Esophagus muscularis mucosa (tissue), 4 donors: Measurements from ENCODE around the gene PELI2. TPM values are rescaled to one million over a fixed set of nuclear protein-coding genes. Genes with fewer than 3 reads are reported as not detected.

ENCODE experiments used
- DNase-seq: peaks from one replicate; pipeline ENCODE4 v3.0.0-alpha.2; 2017; ENCODE audit errors: extremely low spot score
- H3K27ac ChIP-seq, 4 donors: fragments of 200-600 bp; sonication (generic); replicated peaks in 1 of 4; 1 replicate in 3 of 4; 2 replicates in 1 of 4; pipeline ENCODE4 v1.5.1; 2016 to 2019; ENCODE audit warnings: mild to moderate bottlenecking in 1 of 4
- H3K27me3 ChIP-seq, 4 donors: fragments of 200-600 bp; sonication (generic); one replicate each; pipeline versions ENCODE4 v1.5.1 to v1.6.0; 2016 to 2019
- H3K36me3 ChIP-seq, 4 donors: fragments of 200-600 bp; sonication (generic); one replicate each; pipeline ENCODE4 v1.5.1; 2016 to 2019
- H3K4me1 ChIP-seq, 4 donors: fragments of 200-600 bp; sonication (generic); one replicate each; pipeline ENCODE4 v1.5.1; 2016 to 2019
- H3K4me3 ChIP-seq, 4 donors: fragments of 200-600 bp; sonication (generic); 1 replicate in 2 of 4; 2 replicates in 2 of 4; pipeline ENCODE4 v1.5.1; 2016 to 2019; ENCODE audit warnings: mild to moderate bottlenecking in 4 of 4, moderate library complexity in 1 of 4
- H3K9me3 ChIP-seq, 4 donors: fragments of 200-600 bp; sonication (generic); 1 replicate in 3 of 4; 2 replicates in 1 of 4; pipeline ENCODE4 v1.5.1; 2016 to 2019
- EP300 ChIP-seq: sonication (generic); formaldehyde crosslinking; IDR thresholded peaks from one replicate; pipeline ENCODE4 v1.6.1; 2017; ENCODE audit warnings: antibody characterized with exemption
- POLR2A ChIP-seq: fragments of 450-650 bp; IDR thresholded peaks from one replicate; pipeline ENCODE4 v1.6.1; 2017; ENCODE audit warnings: antibody characterized with exemption, moderate library complexity, mild to moderate bottlenecking, low read depth
- POLR2AphosphoS5 ChIP-seq, 2 donors: sonication (generic); formaldehyde crosslinking; IDR thresholded peaks; one replicate each; pipeline ENCODE4 v1.6.1; 2017; ENCODE audit warnings: antibody characterized with exemption in 2 of 2
- WGBS: methylation state at CpG from one replicate; pipeline ENCODE4 v1.1.5; 2018; 5-methylcytosine and 5-hydroxymethylcytosine counted together
- intact Hi-C: fragments of 100-400 bp; cut with DNase I; formaldehyde crosslinking; loops from one replicate; pipeline ENCODE4 v1.15.1; 2023
- total RNA-seq, 4 donors: library from RNA; depleted of rRNA; stranded (reverse); fragments of >200 nt; gene quantifications; one replicate each; pipeline versions ENCODE4 v1.1.0 to v1.2.1, GENCODE V29; 2016
- TF ChIP-seq, protein P1 (sequence below), 3 experiments: fragments of 200-600 bp in 2 of 3; fragments of 450-650 bp in 1 of 3; sonication (generic) in 2 of 3; IDR thresholded peaks; one replicate each; pipeline ENCODE4 v1.5.1; 2017 to 2019; ENCODE audit warnings: antibody characterized with exemption in 3 of 3, mild to moderate bottlenecking in 2 of 3, moderate library complexity in 1 of 3

The PELI2 gene
- total RNA-seq, 4 donors from 2014 or later = 10.6 to 16.3 (median 14.1) TPM

DNA sequence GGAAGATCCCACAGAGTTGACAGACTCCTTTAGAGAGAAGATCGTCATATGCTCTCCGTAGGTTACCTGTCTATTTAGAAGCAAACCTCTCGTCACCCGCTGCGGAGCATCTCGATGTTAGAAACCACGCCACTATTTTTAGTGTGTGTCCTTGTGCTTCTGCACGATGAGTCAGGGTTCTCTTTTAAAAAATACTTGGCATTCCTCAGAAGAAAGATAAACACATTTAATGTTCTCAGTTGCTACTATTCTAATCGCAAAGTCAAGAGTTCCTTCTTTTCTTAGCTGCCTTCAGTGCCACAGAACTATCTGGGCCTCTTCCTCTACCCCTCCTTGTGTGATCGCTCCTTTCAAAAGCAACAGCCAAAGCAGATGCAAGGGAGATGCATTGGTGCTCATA, 192.4 kb downstream of the PELI2 start:
- Histone ChIP-seq H3K27me3 (no peaks in the 10 kb centered on the region), H3K4me1 (no peaks in the 10 kb centered on the region), H3K9me3 (no peaks in the 10 kb centered on the region), H3K27ac (no peak overlapping the region), H3K4me3 (no peak overlapping the region), H3K36me3 (no peaks in the 10 kb centered on the region)
- intact Hi-C loops = no loop called here
- DNase-seq = no peak
- 76% methylated on average over 10 of the region's 10 CpGs for WGBS
- TF ChIP-seq POLR2AphosphoS5 (IDR thresholded peaks at IDR 0.05) = no peak
- TF ChIP-seq EP300 = no peak

DNA sequence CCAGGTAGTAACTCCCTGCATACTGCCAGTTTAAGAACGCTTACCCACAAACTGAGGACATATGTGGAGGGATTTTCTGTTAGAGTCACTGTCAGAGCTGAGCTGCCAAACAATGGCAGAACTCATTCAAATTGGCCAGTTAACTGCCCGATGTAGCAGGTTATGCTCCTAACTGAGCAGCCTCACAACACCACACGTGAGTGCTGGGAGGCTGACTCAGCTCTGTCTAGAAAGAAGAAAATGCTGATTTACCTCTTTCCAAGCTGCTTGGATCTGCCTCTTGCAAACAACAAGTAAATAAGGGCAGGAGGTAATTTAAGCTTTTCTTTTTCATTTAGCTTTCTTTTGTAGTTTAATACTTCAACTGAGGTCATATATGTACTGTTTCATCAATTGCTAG, 195.6 kb downstream of the PELI2 start:
- H3K27me3 ChIP-seq = no peaks in the 10 kb centered on the region
- no peaks in the 10 kb centered on the region for H3K9me3 ChIP-seq
- WGBS = 83% methylated on average over 3 of the region's 3 CpGs
- TF ChIP-seq POLR2A (no peak), EP300 (no peak), POLR2AphosphoS5 (IDR thresholded peaks at IDR 0.05) (no peak)
- TF ChIP-seq, protein P1, sequence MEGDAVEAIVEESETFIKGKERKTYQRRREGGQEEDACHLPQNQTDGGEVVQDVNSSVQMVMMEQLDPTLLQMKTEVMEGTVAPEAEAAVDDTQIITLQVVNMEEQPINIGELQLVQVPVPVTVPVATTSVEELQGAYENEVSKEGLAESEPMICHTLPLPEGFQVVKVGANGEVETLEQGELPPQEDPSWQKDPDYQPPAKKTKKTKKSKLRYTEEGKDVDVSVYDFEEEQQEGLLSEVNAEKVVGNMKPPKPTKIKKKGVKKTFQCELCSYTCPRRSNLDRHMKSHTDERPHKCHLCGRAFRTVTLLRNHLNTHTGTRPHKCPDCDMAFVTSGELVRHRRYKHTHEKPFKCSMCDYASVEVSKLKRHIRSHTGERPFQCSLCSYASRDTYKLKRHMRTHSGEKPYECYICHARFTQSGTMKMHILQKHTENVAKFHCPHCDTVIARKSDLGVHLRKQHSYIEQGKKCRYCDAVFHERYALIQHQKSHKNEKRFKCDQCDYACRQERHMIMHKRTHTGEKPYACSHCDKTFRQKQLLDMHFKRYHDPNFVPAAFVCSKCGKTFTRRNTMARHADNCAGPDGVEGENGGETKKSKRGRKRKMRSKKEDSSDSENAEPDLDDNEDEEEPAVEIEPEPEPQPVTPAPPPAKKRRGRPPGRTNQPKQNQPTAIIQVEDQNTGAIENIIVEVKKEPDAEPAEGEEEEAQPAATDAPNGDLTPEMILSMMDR (IDR thresholded peaks at IDR 0.05) = no peak
- no peak overlapping the region for H3K4me3 ChIP-seq
- intact Hi-C loops = no loop called here
- H3K4me1 ChIP-seq = no peaks in the 10 kb centered on the region
- no peak overlapping the region for H3K27ac ChIP-seq
- no peak for DNase-seq
- H3K36me3 ChIP-seq = no peaks in the 10 kb centered on the region

DNA sequence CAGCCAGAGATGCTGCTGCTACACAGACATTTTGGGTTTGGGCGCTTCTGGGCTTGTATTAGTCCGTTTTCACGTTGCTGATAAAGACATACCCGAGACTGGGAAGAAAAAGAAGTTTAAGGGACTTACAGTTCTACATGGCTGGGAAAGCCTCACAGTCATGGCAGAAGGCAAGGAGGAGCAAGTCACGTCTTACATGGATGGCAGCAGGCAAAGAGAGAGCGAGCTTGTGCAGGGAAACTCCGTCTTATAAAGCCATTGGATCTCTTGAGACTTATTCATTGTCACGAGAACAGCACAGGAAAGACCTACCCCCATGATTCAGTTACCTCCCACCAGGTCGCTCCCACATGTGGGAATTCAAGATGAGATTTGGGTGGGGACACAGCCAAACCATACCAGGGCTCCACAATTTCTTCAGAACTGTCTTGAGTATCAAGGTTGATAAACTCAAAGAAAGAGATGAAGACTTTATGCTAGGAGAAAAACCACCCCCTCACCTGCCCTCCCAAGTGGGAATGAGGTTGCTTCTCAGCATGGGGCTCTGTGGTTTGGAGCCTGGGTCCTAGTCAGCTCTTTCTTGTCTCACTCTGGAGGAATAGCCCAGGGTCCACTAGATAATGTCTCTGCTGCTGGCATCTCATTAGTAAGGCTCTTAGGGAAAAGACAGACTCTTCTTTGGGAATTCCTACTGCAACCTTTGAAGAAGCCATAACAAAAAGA, 200.3 kb downstream of the PELI2 start:
- Histone ChIP-seq H3K27me3 (no peaks in the 10 kb centered on the region), H3K27ac (no peak overlapping the region), H3K36me3 (no peaks in the 10 kb centered on the region), H3K4me3 (no peak overlapping the region), H3K9me3 (no peaks in the 10 kb centered on the region), H3K4me1 (no peaks in the 10 kb centered on the region)
- WGBS = 93% methylated on average over 9 of the region's 9 CpGs
- peak; percentile 77 for DNase-seq
- intact Hi-C loops = no loop called here
- TF ChIP-seq, protein P1 (IDR thresholded peaks at IDR 0.05) = no peak
- no peak for TF ChIP-seq POLR2AphosphoS5 (IDR thresholded peaks at IDR 0.05)
- TF ChIP-seq POLR2A = no peak
- TF ChIP-seq EP300 = no peak

DNA sequence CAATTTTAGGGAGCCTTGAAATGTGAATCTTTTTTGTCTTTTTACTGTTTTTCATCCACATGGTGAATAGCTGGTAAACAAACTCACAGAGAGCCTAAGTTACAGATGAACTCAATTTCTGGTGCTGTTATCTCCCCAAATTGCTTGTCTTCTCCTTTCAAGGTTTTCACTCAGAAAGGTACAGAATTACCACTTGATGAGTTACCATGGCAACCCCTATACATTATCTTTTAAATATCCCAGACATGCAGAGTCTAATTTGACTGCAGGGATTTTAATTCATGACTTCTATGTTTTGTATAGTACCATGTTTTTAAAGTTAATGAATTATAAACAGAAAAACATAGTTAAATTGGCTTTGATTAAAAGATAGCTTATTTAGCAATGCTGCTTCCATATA, 203.7 kb downstream of the PELI2 start:
- no peaks in the 10 kb centered on the region for H3K4me1 ChIP-seq
- H3K36me3 ChIP-seq = no peaks in the 10 kb centered on the region
- DNase-seq = no peak
- intact Hi-C loops = no loop called here
- no peak overlapping the region for H3K27ac ChIP-seq
- TF ChIP-seq, protein P1 (IDR thresholded peaks at IDR 0.05) = no peak
- TF ChIP-seq POLR2A (no peak), POLR2AphosphoS5 (IDR thresholded peaks at IDR 0.05) (no peak), EP300 (no peak)
- H3K4me3 ChIP-seq = no peak overlapping the region
- no peaks in the 10 kb centered on the region for H3K9me3 ChIP-seq
- no peaks in the 10 kb centered on the region for H3K27me3 ChIP-seq

DNA sequence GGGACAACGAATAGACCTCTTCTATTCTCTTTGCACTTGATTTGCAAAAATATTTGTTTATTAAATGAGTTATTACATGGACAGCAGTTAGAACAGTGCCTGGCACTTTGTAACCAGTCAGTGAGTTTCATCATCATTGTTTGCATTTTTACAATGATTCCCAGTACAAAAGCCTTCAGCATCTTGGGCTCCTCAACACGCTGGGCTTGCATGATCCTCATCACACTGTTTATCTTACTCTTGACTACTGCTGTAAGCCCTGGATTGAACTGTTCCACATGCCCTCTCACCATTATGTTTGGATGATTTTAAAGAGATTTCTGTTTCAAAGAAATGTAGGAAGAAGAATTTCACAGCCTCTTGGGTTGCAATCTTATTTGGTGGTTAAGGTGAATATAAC, 204.3 kb downstream of the PELI2 start:
- Histone ChIP-seq H3K27me3 (no peaks in the 10 kb centered on the region), H3K4me3 (no peak overlapping the region), H3K36me3 (no peaks in the 10 kb centered on the region), H3K27ac (no peak overlapping the region), H3K4me1 (no peaks in the 10 kb centered on the region), H3K9me3 (no peaks in the 10 kb centered on the region)
- TF ChIP-seq POLR2AphosphoS5 (IDR thresholded peaks at IDR 0.05) = no peak
- TF ChIP-seq EP300 = no peak
- TF ChIP-seq, protein P1 (IDR thresholded peaks at IDR 0.05) = no peak
- no peak for TF ChIP-seq POLR2A
- intact Hi-C loops = no loop called here
- DNase-seq = no peak
- 85% methylated on average over 2 of the region's 2 CpGs for WGBS
